ENCODE results near the gene RUNX2.

DNA sequence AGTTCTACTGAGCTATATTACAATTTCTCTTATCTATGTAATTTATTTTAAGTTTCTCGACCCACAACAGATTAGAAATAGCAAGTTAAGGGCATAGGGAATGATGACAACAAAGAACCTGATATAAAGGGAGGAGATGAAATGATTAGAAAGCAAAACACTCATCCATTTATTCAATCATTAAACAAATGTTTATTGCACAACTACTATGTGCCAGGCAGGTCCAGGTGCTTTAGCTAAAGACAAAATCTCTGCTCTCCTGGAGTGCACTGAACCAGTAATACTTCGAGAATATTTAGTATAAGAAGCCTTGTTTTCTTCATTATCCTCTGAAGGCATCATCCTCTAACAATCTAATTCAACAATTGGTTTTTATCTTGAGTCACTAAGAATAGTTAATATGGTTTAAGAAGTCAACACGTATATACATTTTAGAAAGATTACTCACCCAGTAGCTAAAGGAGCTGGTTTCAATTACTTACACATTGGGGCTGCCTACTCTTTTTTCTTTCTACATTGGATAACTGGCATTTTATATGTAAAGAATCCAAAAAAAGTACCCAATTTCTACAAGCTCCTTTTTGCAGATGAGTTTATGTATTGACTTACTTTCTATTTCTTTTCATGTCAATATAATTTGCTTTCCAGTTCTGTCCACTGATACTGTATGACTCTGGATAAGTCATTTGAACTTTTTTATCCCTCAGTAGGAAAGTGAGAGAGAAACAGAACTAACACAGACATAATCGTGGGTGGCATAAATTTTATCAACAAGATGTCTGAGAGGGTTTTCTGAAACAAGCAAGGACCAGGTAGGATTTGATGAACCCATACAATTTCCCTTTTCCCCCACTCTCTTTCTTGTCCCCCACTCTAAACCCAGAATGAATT lies 375.0 kb downstream of the RUNX2 start:
- TF ChIP-seq, protein P1, sequence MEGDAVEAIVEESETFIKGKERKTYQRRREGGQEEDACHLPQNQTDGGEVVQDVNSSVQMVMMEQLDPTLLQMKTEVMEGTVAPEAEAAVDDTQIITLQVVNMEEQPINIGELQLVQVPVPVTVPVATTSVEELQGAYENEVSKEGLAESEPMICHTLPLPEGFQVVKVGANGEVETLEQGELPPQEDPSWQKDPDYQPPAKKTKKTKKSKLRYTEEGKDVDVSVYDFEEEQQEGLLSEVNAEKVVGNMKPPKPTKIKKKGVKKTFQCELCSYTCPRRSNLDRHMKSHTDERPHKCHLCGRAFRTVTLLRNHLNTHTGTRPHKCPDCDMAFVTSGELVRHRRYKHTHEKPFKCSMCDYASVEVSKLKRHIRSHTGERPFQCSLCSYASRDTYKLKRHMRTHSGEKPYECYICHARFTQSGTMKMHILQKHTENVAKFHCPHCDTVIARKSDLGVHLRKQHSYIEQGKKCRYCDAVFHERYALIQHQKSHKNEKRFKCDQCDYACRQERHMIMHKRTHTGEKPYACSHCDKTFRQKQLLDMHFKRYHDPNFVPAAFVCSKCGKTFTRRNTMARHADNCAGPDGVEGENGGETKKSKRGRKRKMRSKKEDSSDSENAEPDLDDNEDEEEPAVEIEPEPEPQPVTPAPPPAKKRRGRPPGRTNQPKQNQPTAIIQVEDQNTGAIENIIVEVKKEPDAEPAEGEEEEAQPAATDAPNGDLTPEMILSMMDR (IDR thresholded peaks at IDR 0.05), result no peak
- TF ChIP-seq POLR2A (IDR thresholded peaks at IDR 0.05), result no peak

Measured in testis (tissue), 2 donors.